ENCODE results near the gene NUDT9. TPM values are rescaled to one million over a fixed set of nuclear protein-coding genes. Genes with fewer than 3 reads are reported as not detected.

Gene NUDT9
- polyA plus RNA-seq, 1 of the 3 experiments (the other 2 are of a cell fraction) = 21.8 TPM

DNA sequence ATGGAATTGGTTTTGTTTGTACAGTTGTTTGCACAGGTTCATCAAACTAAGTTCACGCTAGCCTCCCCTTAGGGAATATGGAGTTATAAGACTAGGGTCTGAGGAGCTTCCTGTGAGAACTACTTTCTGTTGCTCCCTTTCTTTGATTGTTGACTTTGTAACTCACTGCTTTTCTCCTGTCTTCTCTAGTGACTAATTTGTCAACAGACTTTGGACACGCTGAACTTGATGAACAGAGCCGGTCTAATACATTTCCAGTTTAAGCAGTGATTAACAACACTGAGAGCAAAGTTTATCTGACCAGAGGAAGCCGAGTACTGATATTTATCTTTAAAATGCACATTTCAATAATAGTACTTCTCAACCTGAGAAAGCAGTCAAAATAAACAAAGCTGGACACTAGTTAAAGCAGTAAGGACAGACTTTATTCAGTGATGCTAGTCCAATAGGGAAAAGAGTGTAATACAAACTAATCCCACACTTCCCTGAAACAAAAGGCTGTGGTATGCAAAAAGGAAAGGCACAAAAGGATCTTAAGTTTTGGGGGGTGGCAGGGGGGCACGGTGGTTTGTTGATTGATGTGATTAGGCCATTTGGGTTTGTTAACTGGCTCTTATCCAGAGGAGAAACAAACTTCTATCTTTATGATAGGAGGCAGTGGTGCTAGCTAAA, 2.7 kb upstream of the NUDT9 start:
- ChIA-PET CTCF (interaction anchor here (1.5 kb wide), 1 partner anchor 553 kb away, joined by 4 read pairs; no protein-coding TSS in a partner anchor), POLR2A (no interaction called here)
- Histone ChIP-seq H3K4me3 (ENCODE audit: low read depth in 2 of 2, low read length in 1 of 2) (no peak overlapping the region), H4K20me1 (ENCODE audit: insufficient read depth) (no peaks in the 10 kb centered on the region), H3K36me3 (replicated peaks in 1 of 2; ENCODE audit: control insufficient read depth in 1 of 2, insufficient read depth in 2 of 2, low read length in 1 of 2) (no peaks in the 10 kb centered on the region), H3K27ac (ENCODE audit: low read depth in 2 of 2, low read length in 1 of 2) (no peak overlapping the region), H3K79me2 (ENCODE audit: insufficient read depth) (peaks cover 20% of the 10 kb centered on the region), H3K9me2 (no peaks in the 10 kb centered on the region), H3K9me3 (no peaks in the 10 kb centered on the region), H2AFZ (ENCODE audit: low read depth) (0 out of 2 replicates have a peak overlapping the region, but pooled peaks have one; percentile 35), H3F3A (replicated peaks; ENCODE audit: insufficient read depth) (no peaks in the 10 kb centered on the region), H3K9ac (no peak overlapping the region), H3K27me3 (ENCODE audit: insufficient read depth) (no peaks in the 10 kb centered on the region), H3K4me2 (no peak overlapping the region), H3K4me1 (ENCODE audit: control insufficient read depth in 1 of 2, insufficient read depth in 2 of 2, low read depth in 1 of 2, low read length in 1 of 2) (peaks cover 3 to 6% of the 10 kb centered on the region in 2 experiments; a peak in 1 of 4 replicates)
- no peak for DNase-seq
- TF ChIP-seq, protein P1, sequence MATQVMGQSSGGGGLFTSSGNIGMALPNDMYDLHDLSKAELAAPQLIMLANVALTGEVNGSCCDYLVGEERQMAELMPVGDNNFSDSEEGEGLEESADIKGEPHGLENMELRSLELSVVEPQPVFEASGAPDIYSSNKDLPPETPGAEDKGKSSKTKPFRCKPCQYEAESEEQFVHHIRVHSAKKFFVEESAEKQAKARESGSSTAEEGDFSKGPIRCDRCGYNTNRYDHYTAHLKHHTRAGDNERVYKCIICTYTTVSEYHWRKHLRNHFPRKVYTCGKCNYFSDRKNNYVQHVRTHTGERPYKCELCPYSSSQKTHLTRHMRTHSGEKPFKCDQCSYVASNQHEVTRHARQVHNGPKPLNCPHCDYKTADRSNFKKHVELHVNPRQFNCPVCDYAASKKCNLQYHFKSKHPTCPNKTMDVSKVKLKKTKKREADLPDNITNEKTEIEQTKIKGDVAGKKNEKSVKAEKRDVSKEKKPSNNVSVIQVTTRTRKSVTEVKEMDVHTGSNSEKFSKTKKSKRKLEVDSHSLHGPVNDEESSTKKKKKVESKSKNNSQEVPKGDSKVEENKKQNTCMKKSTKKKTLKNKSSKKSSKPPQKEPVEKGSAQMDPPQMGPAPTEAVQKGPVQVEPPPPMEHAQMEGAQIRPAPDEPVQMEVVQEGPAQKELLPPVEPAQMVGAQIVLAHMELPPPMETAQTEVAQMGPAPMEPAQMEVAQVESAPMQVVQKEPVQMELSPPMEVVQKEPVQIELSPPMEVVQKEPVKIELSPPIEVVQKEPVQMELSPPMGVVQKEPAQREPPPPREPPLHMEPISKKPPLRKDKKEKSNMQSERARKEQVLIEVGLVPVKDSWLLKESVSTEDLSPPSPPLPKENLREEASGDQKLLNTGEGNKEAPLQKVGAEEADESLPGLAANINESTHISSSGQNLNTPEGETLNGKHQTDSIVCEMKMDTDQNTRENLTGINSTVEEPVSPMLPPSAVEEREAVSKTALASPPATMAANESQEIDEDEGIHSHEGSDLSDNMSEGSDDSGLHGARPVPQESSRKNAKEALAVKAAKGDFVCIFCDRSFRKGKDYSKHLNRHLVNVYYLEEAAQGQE (IDR thresholded peaks at IDR 0.05; ENCODE audit: low read depth, low read length) = no peak
- no peak for TF ChIP-seq RXRA (IDR thresholded peaks at IDR 0.05; ENCODE audit: borderline replicate concordance, low read depth)
- TF ChIP-seq, protein P2, sequence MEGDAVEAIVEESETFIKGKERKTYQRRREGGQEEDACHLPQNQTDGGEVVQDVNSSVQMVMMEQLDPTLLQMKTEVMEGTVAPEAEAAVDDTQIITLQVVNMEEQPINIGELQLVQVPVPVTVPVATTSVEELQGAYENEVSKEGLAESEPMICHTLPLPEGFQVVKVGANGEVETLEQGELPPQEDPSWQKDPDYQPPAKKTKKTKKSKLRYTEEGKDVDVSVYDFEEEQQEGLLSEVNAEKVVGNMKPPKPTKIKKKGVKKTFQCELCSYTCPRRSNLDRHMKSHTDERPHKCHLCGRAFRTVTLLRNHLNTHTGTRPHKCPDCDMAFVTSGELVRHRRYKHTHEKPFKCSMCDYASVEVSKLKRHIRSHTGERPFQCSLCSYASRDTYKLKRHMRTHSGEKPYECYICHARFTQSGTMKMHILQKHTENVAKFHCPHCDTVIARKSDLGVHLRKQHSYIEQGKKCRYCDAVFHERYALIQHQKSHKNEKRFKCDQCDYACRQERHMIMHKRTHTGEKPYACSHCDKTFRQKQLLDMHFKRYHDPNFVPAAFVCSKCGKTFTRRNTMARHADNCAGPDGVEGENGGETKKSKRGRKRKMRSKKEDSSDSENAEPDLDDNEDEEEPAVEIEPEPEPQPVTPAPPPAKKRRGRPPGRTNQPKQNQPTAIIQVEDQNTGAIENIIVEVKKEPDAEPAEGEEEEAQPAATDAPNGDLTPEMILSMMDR (IDR thresholded peaks at IDR 0.05) = no peak
- no peak for TF ChIP-seq NFIC (IDR thresholded peaks at IDR 0.05; ENCODE audit: borderline replicate concordance)
- no peak for TF ChIP-seq RAD21 (IDR thresholded peaks at IDR 0.05; ENCODE audit: low read length)
- TF ChIP-seq SIN3A (IDR thresholded peaks at IDR 0.05; ENCODE audit: borderline replicate concordance, low read depth, low read length) = no peak
- TF ChIP-seq, protein P3, sequence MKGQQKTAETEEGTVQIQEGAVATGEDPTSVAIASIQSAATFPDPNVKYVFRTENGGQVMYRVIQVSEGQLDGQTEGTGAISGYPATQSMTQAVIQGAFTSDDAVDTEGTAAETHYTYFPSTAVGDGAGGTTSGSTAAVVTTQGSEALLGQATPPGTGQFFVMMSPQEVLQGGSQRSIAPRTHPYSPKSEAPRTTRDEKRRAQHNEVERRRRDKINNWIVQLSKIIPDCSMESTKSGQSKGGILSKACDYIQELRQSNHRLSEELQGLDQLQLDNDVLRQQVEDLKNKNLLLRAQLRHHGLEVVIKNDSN (IDR thresholded peaks at IDR 0.05; ENCODE audit: borderline replicate concordance, low read depth) = no peak
- TF ChIP-seq SMC3 (IDR thresholded peaks at IDR 0.05; ENCODE audit: low read depth, low read length) = no peak
- TF ChIP-seq, protein P4, sequence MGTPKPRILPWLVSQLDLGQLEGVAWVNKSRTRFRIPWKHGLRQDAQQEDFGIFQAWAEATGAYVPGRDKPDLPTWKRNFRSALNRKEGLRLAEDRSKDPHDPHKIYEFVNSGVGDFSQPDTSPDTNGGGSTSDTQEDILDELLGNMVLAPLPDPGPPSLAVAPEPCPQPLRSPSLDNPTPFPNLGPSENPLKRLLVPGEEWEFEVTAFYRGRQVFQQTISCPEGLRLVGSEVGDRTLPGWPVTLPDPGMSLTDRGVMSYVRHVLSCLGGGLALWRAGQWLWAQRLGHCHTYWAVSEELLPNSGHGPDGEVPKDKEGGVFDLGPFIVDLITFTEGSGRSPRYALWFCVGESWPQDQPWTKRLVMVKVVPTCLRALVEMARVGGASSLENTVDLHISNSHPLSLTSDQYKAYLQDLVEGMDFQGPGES (IDR thresholded peaks at IDR 0.05; ENCODE audit: low read depth, low read length) = no peak
- TF ChIP-seq EZH2phosphoT487 (IDR thresholded peaks at IDR 0.05; ENCODE audit: borderline replicate concordance, low read depth) = no peak
- no peak for TF ChIP-seq FOSL2 (IDR thresholded peaks at IDR 0.05; ENCODE audit: borderline replicate concordance, low read depth)
- TF ChIP-seq, protein P5, sequence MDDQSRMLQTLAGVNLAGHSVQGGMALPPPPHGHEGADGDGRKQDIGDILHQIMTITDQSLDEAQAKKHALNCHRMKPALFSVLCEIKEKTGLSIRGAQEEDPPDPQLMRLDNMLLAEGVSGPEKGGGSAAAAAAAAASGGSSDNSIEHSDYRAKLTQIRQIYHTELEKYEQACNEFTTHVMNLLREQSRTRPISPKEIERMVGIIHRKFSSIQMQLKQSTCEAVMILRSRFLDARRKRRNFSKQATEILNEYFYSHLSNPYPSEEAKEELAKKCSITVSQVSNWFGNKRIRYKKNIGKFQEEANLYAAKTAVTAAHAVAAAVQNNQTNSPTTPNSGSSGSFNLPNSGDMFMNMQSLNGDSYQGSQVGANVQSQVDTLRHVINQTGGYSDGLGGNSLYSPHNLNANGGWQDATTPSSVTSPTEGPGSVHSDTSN (IDR thresholded peaks at IDR 0.05) = no peak
- no peak for TF ChIP-seq RFX5 (IDR thresholded peaks at IDR 0.05; ENCODE audit: low read length)
- no peak for TF ChIP-seq CHD2 (IDR thresholded peaks at IDR 0.05; ENCODE audit: low read length, partially characterized antibody)
- no peak for TF ChIP-seq GABPA (IDR thresholded peaks at IDR 0.05; ENCODE audit: low read depth)
- no peak for TF ChIP-seq TAF1 (IDR thresholded peaks at IDR 0.05; ENCODE audit: borderline replicate concordance, low read depth, low read length)
- TF ChIP-seq MXI1 (IDR thresholded peaks at IDR 0.05; ENCODE audit: low read depth, low read length) = no peak
- TF ChIP-seq RCOR1 (IDR thresholded peaks at IDR 0.05; ENCODE audit: low read length) = no peak
- TF ChIP-seq, protein P6, sequence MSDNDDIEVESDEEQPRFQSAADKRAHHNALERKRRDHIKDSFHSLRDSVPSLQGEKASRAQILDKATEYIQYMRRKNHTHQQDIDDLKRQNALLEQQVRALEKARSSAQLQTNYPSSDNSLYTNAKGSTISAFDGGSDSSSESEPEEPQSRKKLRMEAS (IDR thresholded peaks at IDR 0.05; ENCODE audit: low read depth) = no peak
- TF ChIP-seq ELF1 (IDR thresholded peaks at IDR 0.05) = no peak
- 43% methylated on average over 5 of the region's 5 CpGs for WGBS (ENCODE audit: low lambda C conversion rate)

Data from SK-N-SH (cell line).